Esophagus (tissue), 2 donors: ENCODE results near the gene TOMM7. TPM values are rescaled to one million over a fixed set of nuclear protein-coding genes. Genes with fewer than 3 reads are reported as not detected.
A peak's percentile ranks its signal among the peaks of the same experiment; 100 is the strongest.
"Not testable (repeated sequence)": the region's sequence is repeated elsewhere in the genome, so short reads cannot be mapped to it uniquely, and the experiment has no call there.

Source experiments
- H3K27ac ChIP-seq, 2 donors: one replicate each; pipeline ENCODE4 v1.5.1; 2013; ENCODE audit warnings: low read depth in 2 of 2, mild to moderate bottlenecking in 2 of 2, inconsistent platforms in 1 of 2, low read length in 1 of 2, moderate library complexity in 1 of 2
- H3K27me3 ChIP-seq, 2 donors: one replicate each; pipeline ENCODE4 v1.6.1; 2013; ENCODE audit warnings: low read length in 2 of 2, control low read depth in 1 of 2, mild to moderate bottlenecking in 1 of 2; ENCODE audit not compliant: insufficient read depth in 2 of 2, control insufficient read depth in 1 of 2
- H3K36me3 ChIP-seq, 2 donors: one replicate each; pipeline ENCODE4 v1.6.1; 2013; ENCODE audit warnings: low read length in 1 of 2; ENCODE audit not compliant: control insufficient read depth in 2 of 2, insufficient read depth in 2 of 2
- H3K4me1 ChIP-seq, 2 donors: one replicate each; pipeline ENCODE4 v1.6.1; 2013; ENCODE audit warnings: low read length in 1 of 2; ENCODE audit not compliant: control insufficient read depth in 2 of 2, insufficient read depth in 2 of 2
- H3K4me3 ChIP-seq, 2 donors: one replicate each; pipeline ENCODE4 v1.5.1; 2013; ENCODE audit warnings: low read length in 2 of 2, mild to moderate bottlenecking in 2 of 2, low read depth in 1 of 2, moderate library complexity in 1 of 2
- H3K9me3 ChIP-seq, 2 donors: one replicate each; pipeline ENCODE4 v1.6.1; 2013; ENCODE audit warnings: mild to moderate bottlenecking in 2 of 2, low read depth in 1 of 2, low read length in 1 of 2, moderate library complexity in 1 of 2; ENCODE audit not compliant: control insufficient read depth in 2 of 2, insufficient read depth in 1 of 2
- WGBS, 2 donors: extraction: QIAGEN DNeasy Blood & Tissue Kit; methylation state at CpG; one replicate each; pipeline ENCODE4 v1.1.7; 2013; 5-methylcytosine and 5-hydroxymethylcytosine counted together
- polyA plus RNA-seq, 2 donors: library from polyadenylated mRNA; stranded (reverse); fragments of 200-250 nt; gene quantifications; one replicate each; pipeline ENCODE4 v1.2.3, GENCODE V29; 2013
- donor health status: healthy with polysubstance abuse.
- donor health status: Bipolar disorder and iron deficiency.

Gene TOMM7
- polyA plus RNA-seq, 2 donors, result 87.5 to 249 TPM

- Histone ChIP-seq H3K9me3 (no peaks in the 10 kb centered on the region), H3K27me3 (no peaks in the 10 kb centered on the region), H3K27ac (peak overlapping the region; percentile 77 to 98), H3K36me3 (no peaks in the 10 kb centered on the region), H3K4me3 (peak overlapping the region; percentile 71 to 94), H3K4me1 (peaks cover 0 to 8% of the 10 kb centered on the region in 2 donors)
- 0 to 1% methylated on average over 65 to 76 of the region's 76 CpGs for WGBS, 2 donors
Measured at GRCh38 chr7:22854158-22855048, 31.8 kb upstream of the TOMM7 start.

- Histone ChIP-seq H3K4me1 (peaks cover 0 to 3% of the 10 kb centered on the region in 2 donors), H3K27me3 (no peaks in the 10 kb centered on the region), H3K27ac (peak overlapping the region; percentile 8 to 73), H3K36me3 (no peaks in the 10 kb centered on the region), H3K9me3 (no peaks in the 10 kb centered on the region), H3K4me3 (peak overlapping the region; percentile 71 to 94)
- WGBS, 2 donors, result 15% methylated on average over 15 to 28 of the region's 28 CpGs
Measured at GRCh38 chr7:22853674-22854157, 31.1 kb upstream of the TOMM7 start.

GRCh38 chr7:22853138-22853537 is 30.5 kb upstream of the TOMM7 start:
- H3K9me3 ChIP-seq, result no peaks in the 10 kb centered on the region
- no peaks in the 10 kb centered on the region for H3K27me3 ChIP-seq
- no peak overlapping the region for H3K4me3 ChIP-seq
- H3K36me3 ChIP-seq, result no peaks in the 10 kb centered on the region
- 82 to 91% methylated on average over 10 of the region's 10 CpGs for WGBS, 2 donors
- H3K4me1 ChIP-seq, result no peaks in the 10 kb centered on the region
- H3K27ac ChIP-seq, result peak overlapping the region in 1 of 2 donors; percentile 73

GRCh38 chr7:22851145-22851544 is 28.5 kb upstream of the TOMM7 start:
- Histone ChIP-seq H3K27me3 (no peaks in the 10 kb centered on the region), H3K4me3 (no peak overlapping the region), H3K9me3 (no peaks in the 10 kb centered on the region), H3K4me1 (no peaks in the 10 kb centered on the region), H3K27ac (no peak overlapping the region), H3K36me3 (no peaks in the 10 kb centered on the region)
- 63 to 77% methylated on average over 2 of the region's 2 CpGs for WGBS, 2 donors

GRCh38 chr7:22850394-22850793 is 27.7 kb upstream of the TOMM7 start:
- not testable (repeated sequence) for H3K4me1 ChIP-seq, H3K4me3 ChIP-seq, H3K36me3 ChIP-seq, H3K9me3 ChIP-seq, H3K27me3 ChIP-seq, H3K27ac ChIP-seq
- WGBS, 2 donors, result 95 to 100% methylated on average over 1 of the region's 1 CpG

- Histone ChIP-seq H3K36me3 (no peaks in the 10 kb centered on the region), H3K9me3 (no peaks in the 10 kb centered on the region), H3K27ac (no peak overlapping the region), H3K27me3 (no peaks in the 10 kb centered on the region), H3K4me3 (no peak overlapping the region), H3K4me1 (no peaks in the 10 kb centered on the region)
- 86 to 91% methylated on average over 1 of the region's 1 CpG for WGBS, 2 donors
Measured at GRCh38 chr7:22849662-22850061, 27.0 kb upstream of the TOMM7 start.

GRCh38 chr7:22849172-22849571 is 26.5 kb upstream of the TOMM7 start:
- 41% methylated on average over 2 of the region's 2 CpGs for WGBS, 2 donors
- H3K27ac ChIP-seq, result no peak overlapping the region
- H3K36me3 ChIP-seq, result no peaks in the 10 kb centered on the region

GRCh38 chr7:22846961-22847360 is 24.3 kb upstream of the TOMM7 start:
- H3K4me3 ChIP-seq, result no peak overlapping the region
- H3K9me3 ChIP-seq, result no peaks in the 10 kb centered on the region
- H3K4me1 ChIP-seq, result no peaks in the 10 kb centered on the region
- H3K27me3 ChIP-seq, result no peaks in the 10 kb centered on the region
- H3K36me3 ChIP-seq, result no peaks in the 10 kb centered on the region
- WGBS, 2 donors, result 73 to 90% methylated on average over 1 of the region's 1 CpG
- no peak overlapping the region for H3K27ac ChIP-seq

More at GRCh38 chr7:22849172-22849571, 26.5 kb upstream of the TOMM7 start:
- no peak overlapping the region for H3K4me3 ChIP-seq
- H3K9me3 ChIP-seq, result no peaks in the 10 kb centered on the region
- H3K27me3 ChIP-seq, result no peaks in the 10 kb centered on the region
- no peaks in the 10 kb centered on the region for H3K4me1 ChIP-seq

- H3K4me1 ChIP-seq, result no peaks in the 10 kb centered on the region
- no peaks in the 10 kb centered on the region for H3K36me3 ChIP-seq
- no peaks in the 10 kb centered on the region for H3K27me3 ChIP-seq
- 91 to 97% methylated on average over 4 of the region's 4 CpGs for WGBS, 2 donors
- H3K27ac ChIP-seq, result no peak overlapping the region
- H3K4me3 ChIP-seq, result no peak overlapping the region
- H3K9me3 ChIP-seq, result no peaks in the 10 kb centered on the region
Measured at GRCh38 chr7:22845221-22845834, 22.7 kb upstream of the TOMM7 start.
